ENCODE measurements around the gene SMARCAL1.

- TF ChIP-seq SIN3A (IDR thresholded peaks at IDR 0.05; ENCODE audit: borderline replicate concordance, insufficient read depth, low read length) (no peak), POLR2AphosphoS5 (IDR thresholded peaks at IDR 0.05; ENCODE audit: low read depth, low read length) (no peak), REST (IDR thresholded peaks at IDR 0.05; ENCODE audit: insufficient read depth in 1 of 2, low read depth in 2 of 2, low read length in 2 of 2) (no peak), TAF1 (IDR thresholded peaks at IDR 0.05; ENCODE audit: borderline replicate concordance, insufficient read depth, low read length) (no peak)
These were observed 115.3 kb downstream of the SMARCAL1 start for GRCh38 chr2:216527600-216527999.

Measured in PFSK-1 (cell line).